ENCODE data around the gene FER.

DNA sequence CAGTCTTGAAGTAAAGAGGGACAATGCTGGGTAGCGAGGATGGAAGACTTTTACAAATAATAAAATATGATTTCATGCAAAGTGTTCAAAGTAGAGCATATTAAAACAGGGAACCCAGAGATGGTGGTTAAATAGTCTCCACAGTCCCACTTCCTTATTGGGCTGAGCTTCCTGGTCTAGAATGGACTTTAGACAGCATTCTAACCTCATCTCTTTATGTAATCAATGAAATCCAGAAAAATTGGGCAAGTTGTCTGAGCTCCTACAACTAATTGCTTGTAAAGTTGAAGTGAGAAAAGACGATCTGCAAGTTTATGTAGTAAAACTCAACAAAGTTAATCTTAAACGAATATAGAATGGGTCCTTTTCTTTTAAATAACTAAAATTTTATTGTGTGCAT lies 333.2 kb downstream of the FER start:
- TF ChIP-seq, protein P1, sequence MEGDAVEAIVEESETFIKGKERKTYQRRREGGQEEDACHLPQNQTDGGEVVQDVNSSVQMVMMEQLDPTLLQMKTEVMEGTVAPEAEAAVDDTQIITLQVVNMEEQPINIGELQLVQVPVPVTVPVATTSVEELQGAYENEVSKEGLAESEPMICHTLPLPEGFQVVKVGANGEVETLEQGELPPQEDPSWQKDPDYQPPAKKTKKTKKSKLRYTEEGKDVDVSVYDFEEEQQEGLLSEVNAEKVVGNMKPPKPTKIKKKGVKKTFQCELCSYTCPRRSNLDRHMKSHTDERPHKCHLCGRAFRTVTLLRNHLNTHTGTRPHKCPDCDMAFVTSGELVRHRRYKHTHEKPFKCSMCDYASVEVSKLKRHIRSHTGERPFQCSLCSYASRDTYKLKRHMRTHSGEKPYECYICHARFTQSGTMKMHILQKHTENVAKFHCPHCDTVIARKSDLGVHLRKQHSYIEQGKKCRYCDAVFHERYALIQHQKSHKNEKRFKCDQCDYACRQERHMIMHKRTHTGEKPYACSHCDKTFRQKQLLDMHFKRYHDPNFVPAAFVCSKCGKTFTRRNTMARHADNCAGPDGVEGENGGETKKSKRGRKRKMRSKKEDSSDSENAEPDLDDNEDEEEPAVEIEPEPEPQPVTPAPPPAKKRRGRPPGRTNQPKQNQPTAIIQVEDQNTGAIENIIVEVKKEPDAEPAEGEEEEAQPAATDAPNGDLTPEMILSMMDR (IDR thresholded peaks at IDR 0.05), result no peak
- no peak for TF ChIP-seq POLR2A (IDR thresholded peaks at IDR 0.05)
